Measurements from ENCODE around the gene GYS1. TPM values are rescaled to one million over a fixed set of nuclear protein-coding genes. Genes with fewer than 3 reads are reported as not detected.

The GYS1 gene
- total RNA-seq, 1 donor from 2014 or later, result 17.7 TPM

DNA sequence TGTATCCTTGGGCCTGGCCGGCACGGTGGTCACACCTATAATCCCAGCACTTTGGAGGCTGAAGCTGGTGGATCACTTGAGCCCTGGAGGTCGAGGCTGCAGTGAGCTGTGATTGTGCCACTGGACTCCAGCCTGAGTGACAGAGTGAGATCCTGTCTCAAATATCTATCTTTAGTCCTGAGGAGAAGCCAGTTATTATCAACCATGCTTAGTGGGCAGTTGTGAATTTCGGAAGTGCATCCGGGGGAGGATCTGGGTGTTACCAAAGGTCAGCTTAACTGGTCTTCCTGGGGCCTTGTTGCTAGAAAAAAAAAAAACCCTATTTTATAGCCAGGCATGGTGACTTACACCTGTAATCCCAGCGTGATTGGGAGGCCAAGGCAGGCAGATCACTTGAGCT lies 50.0 kb downstream of the GYS1 start:
- H3K27me3 ChIP-seq, result no peaks in the 10 kb centered on the region
- Mint-ChIP-seq H3K27me3 (ENCODE audit: insufficient read depth, low read depth) (peaks cover 6% of the 10 kb centered on the region), H3K4me1 (peaks cover 13% of the 10 kb centered on the region), H3K4me3 (no peak overlapping the region), H3K36me3 (peaks cover 7% of the 10 kb centered on the region), H3K9me3 (peaks cover 11% of the 10 kb centered on the region), H3K27ac (no peak overlapping the region)
- H3K4me1 ChIP-seq, result no peaks in the 10 kb centered on the region
- no peak overlapping the region for H3K9ac ChIP-seq
- no peaks in the 10 kb centered on the region for H3K79me2 ChIP-seq (ENCODE audit: low read depth)
- no peak overlapping the region for H3K4me3 ChIP-seq
- H3K4me2 ChIP-seq, result no peak overlapping the region
- no peak overlapping the region for H2AFZ ChIP-seq (replicated peaks)
- H3F3A ChIP-seq (ENCODE audit: low read depth), result no peaks in the 10 kb centered on the region
- no peaks in the 10 kb centered on the region for H3K36me3 ChIP-seq
- H3K9me3 ChIP-seq (ENCODE audit: low read depth), result no peaks in the 10 kb centered on the region
- DNase-seq (ENCODE audit: low spot score), result no peak
- no peak for TF ChIP-seq EZH2 (IDR thresholded peaks at IDR 0.05)
- no peak for TF ChIP-seq CTCF (IDR thresholded peaks at IDR 0.05)
- TF ChIP-seq EZH2phosphoT487 (IDR thresholded peaks at IDR 0.05), result no peak
- H3K27ac ChIP-seq, result no peak overlapping the region
- no peaks in the 10 kb centered on the region for H4K20me1 ChIP-seq (ENCODE audit: low read depth)

DNA sequence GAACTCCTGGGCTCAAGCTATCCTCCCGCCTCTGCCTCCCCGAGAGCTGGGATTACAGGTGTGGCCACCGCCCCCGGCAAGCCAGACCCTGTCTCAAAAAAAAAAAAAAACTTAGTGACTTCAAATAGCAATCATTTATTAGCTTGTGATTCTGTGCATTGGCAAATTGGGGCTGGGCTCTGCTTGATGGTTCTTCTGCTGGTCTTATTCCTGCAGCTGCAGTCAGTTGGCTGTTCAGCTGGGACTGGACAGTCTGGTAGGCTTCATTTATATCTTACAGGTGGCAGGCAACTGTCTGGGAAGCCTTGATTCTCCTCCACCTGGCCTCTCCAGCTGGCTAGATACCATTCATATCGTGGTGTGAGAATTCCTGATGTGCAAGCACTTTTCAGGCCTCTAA lies 52.2 kb downstream of the GYS1 start:
- Histone ChIP-seq H4K20me1 (ENCODE audit: low read depth) (no peaks in the 10 kb centered on the region), H3K4me2 (no peak overlapping the region), H3K4me1 (no peaks in the 10 kb centered on the region), H3K9ac (no peak overlapping the region), H3K79me2 (ENCODE audit: low read depth) (no peaks in the 10 kb centered on the region), H3K36me3 (no peaks in the 10 kb centered on the region), H3K27me3 (no peaks in the 10 kb centered on the region), H3K9me3 (ENCODE audit: low read depth) (no peaks in the 10 kb centered on the region), H3K27ac (no peak overlapping the region), H3F3A (ENCODE audit: low read depth) (no peaks in the 10 kb centered on the region), H3K4me3 (no peak overlapping the region), H2AFZ (replicated peaks) (no peak overlapping the region)
- Mint-ChIP-seq H3K9me3 (peaks cover 10% of the 10 kb centered on the region), H3K27ac (no peak overlapping the region), H3K4me3 (no peak overlapping the region), H3K27me3 (ENCODE audit: insufficient read depth, low read depth) (peaks cover 3% of the 10 kb centered on the region), H3K4me1 (peaks cover 13% of the 10 kb centered on the region), H3K36me3 (peaks cover 7% of the 10 kb centered on the region)
- TF ChIP-seq EZH2 (IDR thresholded peaks at IDR 0.05) (no peak), EZH2phosphoT487 (IDR thresholded peaks at IDR 0.05) (no peak), CTCF (IDR thresholded peaks at IDR 0.05) (no peak)
- no peak for DNase-seq (ENCODE audit: low spot score)

DNA sequence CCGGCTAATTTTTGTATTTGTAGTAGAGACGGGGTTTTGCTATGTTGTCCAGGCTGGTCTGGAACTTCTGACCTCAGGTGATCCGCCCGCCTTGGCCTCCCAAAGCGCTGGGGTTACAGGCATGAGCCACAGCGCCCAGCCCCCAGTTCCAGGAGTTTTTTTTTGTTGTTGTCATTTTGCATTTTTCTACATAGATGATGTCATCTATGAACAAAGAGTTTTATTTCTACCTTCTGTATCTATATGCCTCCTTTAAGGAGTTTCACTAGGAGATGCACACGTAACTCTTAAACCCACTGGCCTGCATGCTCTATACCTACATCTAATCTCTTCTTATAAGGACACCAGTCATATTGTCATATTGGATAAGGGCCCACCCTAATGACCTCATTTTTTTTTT lies 54.9 kb downstream of the GYS1 start:
- no peaks in the 10 kb centered on the region for H3K27me3 Mint-ChIP-seq (ENCODE audit: insufficient read depth, low read depth)

More for the DNA sequence above, 54.9 kb downstream of the GYS1 start:
- Mint-ChIP-seq H3K36me3 (peaks cover 7% of the 10 kb centered on the region), H3K9me3 (peaks cover 10% of the 10 kb centered on the region), H3K4me1 (peaks cover 18% of the 10 kb centered on the region), H3K4me3 (no peak overlapping the region), H3K27ac (no peak overlapping the region)
- H3K9ac ChIP-seq, result no peak overlapping the region
- peaks cover 10% of the 10 kb centered on the region for H3K4me1 ChIP-seq
- no peak overlapping the region for H3K4me3 ChIP-seq
- no peak overlapping the region for H2AFZ ChIP-seq (replicated peaks)
- H3F3A ChIP-seq (ENCODE audit: low read depth), result peaks cover 17% of the 10 kb centered on the region
- peaks cover 20% of the 10 kb centered on the region for H3K27me3 ChIP-seq
- H3K36me3 ChIP-seq, result no peaks in the 10 kb centered on the region
- no peaks in the 10 kb centered on the region for H3K79me2 ChIP-seq (ENCODE audit: low read depth)
- no peak overlapping the region for H3K27ac ChIP-seq
- H3K9me3 ChIP-seq (ENCODE audit: low read depth), result no peaks in the 10 kb centered on the region
- DNase-seq (ENCODE audit: low spot score), result no peak
- H4K20me1 ChIP-seq (ENCODE audit: low read depth), result no peaks in the 10 kb centered on the region
- TF ChIP-seq EZH2phosphoT487 (IDR thresholded peaks at IDR 0.05), result no peak
- TF ChIP-seq CTCF (IDR thresholded peaks at IDR 0.05), result no peak
- no peak for TF ChIP-seq EZH2 (IDR thresholded peaks at IDR 0.05)
- no peak overlapping the region for H3K4me2 ChIP-seq

Data from neural progenitor cell (in vitro differentiated cells).